ENCODE data around the gene HSPA4. TPM values are rescaled to one million over a fixed set of nuclear protein-coding genes. Genes with fewer than 3 reads are reported as not detected.
"Not testable (repeated sequence)": the region's sequence is repeated elsewhere in the genome, so short reads cannot be mapped to it uniquely, and the experiment has no call there.

HSPA4 gene
- total RNA-seq, 1 donor from 2014 or later = 140 TPM

GRCh38 chr5:133120156-133120750 is 68.4 kb downstream of the HSPA4 start:
- DNase-seq (ENCODE audit: low spot score in 2 of 2) = no peak

DNA sequence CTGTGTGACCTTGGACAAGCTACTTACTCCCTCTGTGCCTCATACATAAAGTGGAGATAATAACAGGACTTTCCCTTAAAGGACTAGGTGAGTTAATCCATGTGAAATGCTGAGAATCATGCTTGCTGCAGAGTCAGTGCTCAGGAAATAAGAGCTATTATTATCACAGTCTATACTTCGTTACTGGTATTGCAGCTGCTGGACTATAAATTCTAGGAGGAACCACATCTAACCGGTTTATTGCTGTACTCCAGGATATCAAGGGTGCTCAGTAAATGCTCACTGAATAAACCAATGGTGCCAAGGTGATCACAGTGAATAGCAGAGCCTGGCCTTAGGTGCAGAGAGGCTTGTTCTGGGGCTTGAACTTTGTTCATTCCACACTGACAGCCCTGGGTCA is 69.3 kb downstream of the HSPA4 start:
- DNase-seq (ENCODE audit: low spot score in 2 of 2) (no peak), FAIRE-seq (no peak)

More at GRCh38 chr5:133120156-133120750, 68.4 kb downstream of the HSPA4 start:
- FAIRE-seq = no peak

DNA sequence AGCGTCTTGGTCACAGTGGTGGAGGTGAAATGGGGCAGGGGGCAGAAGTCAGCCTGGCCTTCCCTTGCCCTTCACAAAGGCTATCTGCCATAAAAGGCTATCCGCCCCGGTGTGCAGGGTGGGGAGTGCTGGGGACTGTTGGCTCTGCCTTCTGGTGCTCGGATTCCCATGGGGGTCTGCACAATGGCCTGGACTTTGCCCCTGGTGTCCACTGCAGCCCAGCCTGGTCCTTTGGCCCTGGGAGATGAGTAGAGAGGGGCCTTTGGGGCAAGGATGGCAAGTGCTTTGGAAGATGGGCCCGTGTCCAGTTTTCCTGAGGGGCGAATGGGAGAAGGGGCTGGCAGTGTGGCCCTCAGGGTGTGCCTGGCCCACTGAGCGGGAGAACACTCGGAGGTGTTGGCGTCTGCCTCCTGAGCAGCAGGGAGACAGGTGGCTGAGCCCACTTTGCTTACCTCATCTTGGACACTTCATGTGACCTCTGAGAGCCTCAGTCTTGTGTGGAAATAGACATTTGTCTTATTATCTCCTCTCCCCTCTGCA is 69.9 kb downstream of the HSPA4 start:
- FAIRE-seq = no peak

DNA sequence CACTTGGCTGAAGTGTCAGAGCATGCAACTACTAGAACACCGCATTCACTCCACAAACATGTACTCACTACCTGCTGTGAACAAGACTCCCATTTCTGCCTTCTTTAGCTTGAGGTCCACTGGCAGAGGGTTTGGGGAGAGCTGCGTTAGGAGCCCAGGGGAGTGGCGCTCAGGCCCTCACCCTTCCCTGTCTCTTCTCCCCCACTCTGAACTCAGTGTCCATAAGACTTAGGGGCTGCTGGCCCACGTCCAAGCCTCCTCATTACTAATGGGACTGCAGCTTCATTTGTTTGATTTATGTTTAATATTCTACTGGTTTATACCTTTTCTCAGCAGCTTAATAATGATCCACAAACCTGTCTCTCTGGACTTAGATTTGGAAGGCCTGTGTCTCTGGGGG is 70.9 kb downstream of the HSPA4 start:
- DNase-seq (ENCODE audit: low spot score in 2 of 2) = no peak

More for the DNA sequence above, 69.9 kb downstream of the HSPA4 start:
- DNase-seq (ENCODE audit: low spot score in 2 of 2) = no peak

GRCh38 chr5:133123297-133123696 is 71.5 kb downstream of the HSPA4 start:
- no peak for FAIRE-seq

More for the DNA sequence above, 70.9 kb downstream of the HSPA4 start:
- no peak for FAIRE-seq

GRCh38 chr5:133124891-133125290 is 73.1 kb downstream of the HSPA4 start:
- DNase-seq (ENCODE audit: low spot score in 2 of 2) (no peak), FAIRE-seq (no peak)

More at GRCh38 chr5:133123297-133123696, 71.5 kb downstream of the HSPA4 start:
- no peak for DNase-seq (ENCODE audit: low spot score in 2 of 2)

DNA sequence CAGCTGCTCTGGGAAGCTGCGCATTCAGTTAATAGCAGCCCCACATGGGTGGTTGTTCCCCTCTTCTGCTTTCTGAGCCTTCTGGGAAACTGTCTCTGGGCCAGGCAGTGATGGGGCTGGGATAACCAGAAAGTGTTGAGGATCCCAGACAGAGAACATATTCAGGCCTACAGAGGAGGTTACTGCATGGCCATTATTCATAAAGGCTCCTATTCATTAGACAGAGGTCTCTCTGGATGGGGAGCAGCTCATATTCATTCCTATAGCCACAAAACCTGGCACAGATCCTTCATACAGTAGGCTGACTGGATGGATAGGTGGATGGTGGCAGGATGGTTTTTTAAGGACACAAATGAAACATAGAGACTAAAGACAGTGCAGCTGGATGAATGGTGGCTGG is 76.3 kb downstream of the HSPA4 start:
- DNase-seq (ENCODE audit: low spot score in 2 of 2) (no peak), FAIRE-seq (no peak)

DNA sequence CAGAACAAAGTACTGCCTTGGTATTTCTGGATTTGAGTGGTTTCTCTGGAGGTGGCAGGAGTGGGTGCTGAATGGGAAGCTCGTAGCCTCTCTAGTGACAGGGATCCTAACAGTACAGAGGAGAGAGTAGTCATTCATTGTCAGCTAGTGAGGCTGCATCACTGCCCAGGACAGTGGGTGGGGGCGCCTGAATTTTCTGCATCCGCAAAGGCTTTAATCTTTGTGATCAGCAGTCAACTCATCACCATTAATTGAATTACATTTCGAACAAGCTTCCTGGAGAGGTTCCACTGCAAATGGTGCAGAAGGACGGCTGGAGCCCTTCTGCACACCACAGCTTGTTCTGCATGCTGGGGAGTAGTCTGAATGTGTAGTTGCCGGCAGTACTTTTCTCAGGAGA is 77.5 kb downstream of the HSPA4 start:
- DNase-seq (ENCODE audit: low spot score in 2 of 2) (no peak), FAIRE-seq (no peak)

- FAIRE-seq (no peak), DNase-seq (ENCODE audit: low spot score in 2 of 2) (no peak)
These were observed 78.1 kb downstream of the HSPA4 start for GRCh38 chr5:133129950-133130349.

GRCh38 chr5:133130387-133131118 is 78.7 kb downstream of the HSPA4 start:
- no peak for DNase-seq (ENCODE audit: low spot score in 2 of 2)

GRCh38 chr5:133132717-133133116 is 80.9 kb downstream of the HSPA4 start:
- no peak for DNase-seq (ENCODE audit: low spot score in 2 of 2)
- no peak for FAIRE-seq

More at GRCh38 chr5:133130387-133131118, 78.7 kb downstream of the HSPA4 start:
- FAIRE-seq = no peak

- DNase-seq (ENCODE audit: low spot score in 2 of 2); FAIRE-seq: not testable (repeated sequence)
These were observed 81.4 kb downstream of the HSPA4 start for GRCh38 chr5:133133241-133133640.

DNA sequence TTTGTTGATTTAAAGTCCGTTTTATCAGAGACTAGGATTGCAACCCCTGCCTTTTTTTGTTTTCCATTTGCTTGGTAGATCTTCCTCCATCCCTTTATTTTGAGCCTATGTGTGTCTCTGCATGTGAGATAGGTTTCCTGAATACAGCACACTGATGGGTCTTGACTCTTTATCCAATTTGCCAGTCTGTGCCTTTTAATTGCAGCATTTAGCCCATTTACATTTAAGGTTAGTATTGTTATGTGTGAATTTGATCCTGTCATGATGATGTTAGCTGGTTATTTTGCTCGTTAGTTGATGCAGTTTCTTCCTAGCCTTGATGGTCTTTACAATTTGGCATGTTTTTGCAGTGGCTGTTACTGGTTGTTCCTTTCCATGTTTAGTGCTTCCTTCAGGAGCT is 85.1 kb downstream of the HSPA4 start:
- not testable (repeated sequence) for FAIRE-seq; DNase-seq (ENCODE audit: low spot score in 2 of 2)

DNA sequence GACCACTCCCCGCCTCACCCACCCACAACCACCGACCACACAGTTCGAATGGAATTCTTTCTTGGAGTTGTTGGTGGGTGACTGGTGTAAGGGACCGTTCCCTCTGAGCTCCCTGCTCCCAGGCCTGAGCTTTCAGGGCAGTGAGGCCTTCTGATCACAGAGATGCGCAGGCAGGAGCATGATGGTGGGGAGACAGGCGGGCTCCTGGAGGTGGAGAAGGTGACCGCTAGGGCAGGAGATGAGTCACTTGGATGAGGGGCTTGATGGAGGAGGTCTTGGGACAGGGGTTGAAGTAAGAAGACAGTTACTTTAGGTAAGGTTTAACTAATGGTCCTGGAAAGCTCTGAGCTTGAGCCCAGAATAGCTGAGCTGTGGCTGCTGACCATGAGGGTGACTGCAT is 88.5 kb downstream of the HSPA4 start:
- DNase-seq (ENCODE audit: low spot score in 2 of 2) = no peak
- no peak for FAIRE-seq

GRCh38 chr5:133141746-133142145 is 89.9 kb downstream of the HSPA4 start:
- no peak for FAIRE-seq

DNA sequence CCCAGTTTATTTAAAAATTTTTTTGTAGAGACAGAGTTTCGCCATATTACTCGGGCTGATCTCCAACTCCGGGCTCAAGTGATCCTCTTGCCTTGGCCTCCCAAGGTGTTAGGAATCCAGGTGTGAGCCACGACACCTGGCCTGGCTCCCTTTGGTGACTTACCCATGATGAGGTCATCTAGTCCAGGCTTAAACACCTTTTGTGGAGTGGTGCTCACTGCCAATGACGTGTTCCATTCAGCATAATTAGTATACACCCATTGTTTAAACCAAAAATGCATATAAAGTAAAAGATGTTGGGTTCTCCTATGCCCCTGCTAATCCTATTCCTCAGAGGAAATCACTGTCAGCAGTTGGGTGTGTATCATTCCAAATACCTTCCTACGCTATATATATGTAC is 91.0 kb downstream of the HSPA4 start:
- FAIRE-seq = no peak

More at GRCh38 chr5:133141746-133142145, 89.9 kb downstream of the HSPA4 start:
- DNase-seq (ENCODE audit: low spot score in 2 of 2) = no peak

DNA sequence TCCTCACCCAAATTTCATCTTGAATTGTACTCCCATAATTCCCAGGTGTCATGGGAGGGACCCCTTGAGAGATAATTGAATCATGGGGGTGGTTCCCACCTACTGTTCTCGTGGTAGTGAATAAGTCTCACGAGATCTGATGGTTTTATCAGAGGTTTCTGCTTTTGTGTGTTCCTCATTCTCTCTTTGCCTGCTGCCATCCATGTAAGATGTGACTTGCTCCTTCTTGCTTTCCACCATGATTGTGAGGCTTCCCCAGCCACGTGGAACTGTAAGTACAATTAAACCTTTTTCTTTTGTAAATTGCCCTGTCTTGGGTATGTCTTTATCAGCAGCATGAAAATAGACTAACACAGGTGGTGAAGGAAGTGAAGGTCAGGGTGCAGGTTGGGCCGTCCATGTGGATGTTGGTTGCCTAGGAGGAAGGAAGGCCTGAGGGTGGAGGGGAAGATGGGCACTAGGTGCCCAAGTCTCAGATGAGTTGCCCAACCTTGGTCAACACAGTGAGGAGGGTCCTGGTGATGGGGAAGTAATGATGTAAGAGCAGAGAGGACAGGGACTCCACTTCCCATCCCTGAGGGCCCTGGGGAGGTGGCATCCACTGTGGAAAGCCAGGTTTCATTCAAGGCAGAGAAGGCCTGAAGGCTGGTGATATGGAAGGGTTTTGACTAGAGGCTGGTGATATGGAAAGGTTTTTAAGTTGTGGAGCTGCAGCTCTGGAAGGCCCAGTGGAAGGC is 92.6 kb downstream of the HSPA4 start:
- no peak for DNase-seq (ENCODE audit: low spot score in 2 of 2)
- no peak for FAIRE-seq

More for the DNA sequence above, 91.0 kb downstream of the HSPA4 start:
- no peak for DNase-seq (ENCODE audit: low spot score in 2 of 2)

- no peak for DNase-seq (ENCODE audit: low spot score in 2 of 2)
These were observed 93.8 kb downstream of the HSPA4 start for GRCh38 chr5:133145436-133146170.

DNA sequence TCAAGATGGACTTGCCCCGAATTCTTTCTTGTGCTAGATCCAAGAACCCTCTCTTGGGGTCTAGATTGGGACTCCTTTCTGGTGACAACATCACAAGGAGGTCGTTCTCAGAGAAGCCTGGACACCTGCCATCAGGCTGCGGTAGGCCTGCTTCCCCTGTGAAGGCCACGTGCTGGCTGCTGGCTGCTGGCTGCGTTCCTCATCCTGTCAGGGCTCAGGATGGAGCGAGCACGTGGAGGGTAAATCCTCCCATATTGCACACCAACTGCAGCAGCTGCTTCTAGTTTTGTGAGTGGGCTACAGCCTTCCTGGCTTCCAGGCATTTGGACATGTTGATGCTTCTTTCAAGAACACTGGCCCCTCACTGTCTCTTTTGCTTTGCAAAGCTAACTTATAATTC is 95.6 kb downstream of the HSPA4 start:
- DNase-seq (ENCODE audit: low spot score in 2 of 2) (no peak), FAIRE-seq (no peak)

More at GRCh38 chr5:133145436-133146170, 93.8 kb downstream of the HSPA4 start:
- no peak for FAIRE-seq

Data from frontal cortex (tissue), 4 donors.